GM19455 (cell line): ENCODE results near the gene OTUD5.
A peak's percentile ranks its signal among the peaks of the same experiment; 100 is the strongest.

Source experiments
- ATAC-seq: cut with Tn5 transposase; IDR thresholded peaks from one replicate; pipeline ENCODE4 v1.9.1; 2021; ENCODE audit not compliant: unreplicated experiment

Gene OTUD5

DNA sequence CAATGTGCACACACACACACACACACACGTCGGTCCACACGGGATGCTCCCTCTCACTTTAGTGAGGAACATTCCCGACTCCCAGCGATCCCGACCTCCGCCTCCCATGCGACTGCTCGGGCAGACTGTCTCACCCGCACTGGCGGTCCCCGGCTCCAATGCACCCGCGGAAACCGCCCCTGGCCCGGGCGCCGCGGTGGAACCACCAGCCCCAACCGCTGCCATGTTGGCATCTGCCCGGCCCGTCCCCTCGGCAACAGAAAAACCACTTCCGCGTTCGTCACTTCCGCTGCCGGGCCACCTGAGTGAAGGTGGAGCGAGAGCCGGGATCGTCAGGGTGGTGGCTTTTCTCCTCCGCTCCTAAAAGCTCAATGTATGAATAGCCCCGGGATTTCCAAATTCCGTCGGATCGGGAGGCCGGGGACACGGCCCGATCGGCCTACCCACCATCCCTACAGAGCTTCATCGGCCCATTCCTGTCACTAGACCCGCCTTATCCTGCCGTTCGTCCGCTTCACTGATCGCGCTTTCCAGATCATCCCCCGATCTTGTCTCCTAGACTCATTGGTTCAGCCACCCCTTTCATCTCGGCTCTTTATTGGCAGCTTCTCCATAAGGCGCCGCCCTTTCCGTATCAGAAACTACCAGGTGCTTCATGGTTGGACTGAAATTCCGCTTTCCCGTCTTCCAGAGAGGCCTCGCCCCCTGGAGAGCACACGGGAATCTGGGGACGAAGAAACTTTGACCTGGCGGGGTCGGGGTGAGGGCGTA, 45.8 kb downstream of the OTUD5 start, which contains the start of gene SLC35A2:
TSS of gene SLC35A2 (minus strand) at position 235 of the 771 bp plus-strand sequence. CDS start at position 225, 10 bp downstream.
- peak; percentile 66 for ATAC-seq

GRCh38 chrX:48910926-48911411, 46.4 kb downstream of the OTUD5 start:
- no peak for ATAC-seq

DNA sequence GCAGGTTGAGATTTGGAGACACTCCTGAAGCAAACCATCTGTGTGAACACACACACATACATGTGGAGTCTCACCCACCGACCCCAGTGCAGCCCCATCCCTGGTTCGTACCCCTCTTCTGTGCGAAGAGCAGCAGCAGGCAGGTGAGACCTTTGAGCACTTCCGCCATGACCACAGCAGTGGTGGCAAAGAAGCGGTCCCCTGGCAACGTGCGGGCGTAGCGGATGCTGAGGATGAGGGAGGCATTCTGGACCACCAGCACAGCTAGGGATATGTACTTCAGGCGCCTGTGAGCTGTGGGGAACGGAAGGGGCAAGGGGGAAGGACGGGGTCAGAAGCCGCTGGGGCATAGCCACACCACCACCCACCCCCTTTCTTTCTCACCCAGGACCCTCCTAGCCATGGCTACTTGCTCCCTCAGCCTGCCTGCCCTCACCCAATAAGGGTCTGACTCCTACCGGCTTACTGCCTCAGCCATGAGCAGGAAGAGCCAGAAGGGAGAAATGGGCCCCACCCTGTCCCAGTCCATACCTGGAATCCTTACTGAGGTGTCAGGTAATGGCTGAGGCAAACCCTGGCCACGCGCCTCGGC, 47.6 kb downstream of the OTUD5 start:
- no peak for ATAC-seq

- ATAC-seq = no peak
These were observed 48.8 kb downstream of the OTUD5 start for GRCh38 chrX:48908600-48908999.

DNA sequence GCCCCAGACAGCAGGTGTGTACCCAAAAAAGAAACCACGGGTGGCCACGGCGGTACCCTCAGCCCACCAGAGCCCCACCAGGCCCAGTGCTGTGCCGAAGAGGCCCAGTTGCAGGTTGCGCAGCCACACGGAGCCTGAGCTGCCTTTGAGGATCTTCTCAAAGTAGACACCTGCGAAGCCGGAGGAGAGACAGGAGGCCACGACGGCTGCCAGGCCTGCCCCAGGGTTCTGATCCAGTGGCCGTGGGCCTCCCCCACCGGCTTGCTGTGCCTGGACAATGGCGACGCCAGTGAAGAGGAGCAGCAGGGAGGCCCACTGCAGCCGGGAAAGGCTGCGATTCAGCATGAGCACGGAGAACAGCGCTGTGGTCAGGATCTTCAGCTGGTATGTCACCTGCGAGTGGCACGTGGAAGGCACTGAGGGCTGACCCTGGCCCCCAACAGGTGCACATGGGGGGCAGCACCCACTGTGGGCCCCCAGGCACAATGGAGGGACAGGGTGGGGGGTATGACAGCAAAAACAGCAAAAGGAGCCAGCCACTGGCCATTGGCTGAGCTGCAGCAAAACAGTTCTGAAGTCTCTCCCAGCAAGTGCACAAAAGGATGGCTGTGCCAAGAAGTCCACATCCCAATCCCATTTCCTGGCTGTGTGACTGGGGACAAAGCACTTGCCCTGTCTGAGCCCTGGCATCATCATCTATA, 52.2 kb downstream of the OTUD5 start:
- no peak for ATAC-seq

- no peak for ATAC-seq
These were observed 52.8 kb downstream of the OTUD5 start for GRCh38 chrX:48904626-48905025.

DNA sequence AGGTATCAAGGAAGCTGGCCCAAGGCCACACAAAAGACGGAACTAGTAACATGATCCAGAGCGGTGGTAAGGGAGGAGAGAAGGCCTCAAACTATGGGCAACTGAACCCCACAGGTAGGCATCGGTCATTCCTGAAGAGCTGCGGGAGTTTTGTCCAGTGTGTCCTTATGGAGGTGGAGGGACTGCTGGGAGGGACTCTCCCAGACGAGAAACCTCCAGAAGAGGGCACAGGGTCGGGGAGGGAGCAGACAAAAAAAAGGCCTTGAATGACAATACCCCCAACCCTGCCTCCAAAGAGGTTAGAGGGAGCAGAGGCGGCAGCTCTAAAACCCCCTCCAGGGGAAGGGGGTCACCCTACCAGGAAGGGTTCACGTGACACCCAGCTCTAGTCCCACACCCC, 53.2 kb downstream of the OTUD5 start:
- ATAC-seq = no peak

- no peak for ATAC-seq
These were observed 54.1 kb downstream of the OTUD5 start for GRCh38 chrX:48903290-48903689.

GRCh38 chrX:48902776-48903175, 54.6 kb downstream of the OTUD5 start:
- ATAC-seq = no peak

- no peak for ATAC-seq
These were observed 55.3 kb downstream of the OTUD5 start for GRCh38 chrX:48902135-48902534.

DNA sequence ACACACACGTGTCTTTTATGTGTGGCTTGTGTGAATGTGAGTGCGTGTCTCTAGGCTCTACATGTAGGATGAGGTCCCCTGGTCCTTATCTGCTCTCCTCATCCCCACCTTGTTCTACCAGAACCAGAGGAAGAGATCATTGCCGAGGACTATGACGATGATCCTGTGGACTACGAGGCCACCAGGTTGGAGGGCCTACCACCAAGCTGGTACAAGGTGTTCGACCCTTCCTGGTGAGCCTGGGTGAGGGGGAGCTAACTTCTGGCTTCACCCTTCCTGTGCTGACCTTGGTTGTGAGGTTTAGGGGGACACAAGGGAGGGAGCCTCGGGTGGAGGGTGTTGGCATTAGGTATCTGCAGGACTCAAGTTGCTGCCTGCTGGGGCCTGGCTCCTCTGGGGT, 56.3 kb downstream of the OTUD5 start:
- ATAC-seq = no peak

DNA sequence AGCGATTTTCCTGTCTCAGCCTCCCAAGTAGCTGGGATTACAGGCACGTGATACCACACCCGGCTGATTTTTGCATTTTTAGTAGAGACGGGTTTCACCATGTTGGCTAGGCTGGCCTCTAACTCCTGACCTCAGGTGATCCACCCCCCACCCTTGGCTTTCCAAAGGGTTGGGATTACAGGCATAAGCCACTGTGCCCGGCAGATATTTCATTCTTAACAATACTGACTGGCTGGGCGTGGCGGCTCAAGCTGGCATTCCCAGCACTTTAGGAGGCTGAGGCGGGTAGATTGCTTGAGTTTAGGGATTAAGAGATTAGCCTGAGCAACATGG, 58.4 kb downstream of the OTUD5 start:
- no peak for ATAC-seq

DNA sequence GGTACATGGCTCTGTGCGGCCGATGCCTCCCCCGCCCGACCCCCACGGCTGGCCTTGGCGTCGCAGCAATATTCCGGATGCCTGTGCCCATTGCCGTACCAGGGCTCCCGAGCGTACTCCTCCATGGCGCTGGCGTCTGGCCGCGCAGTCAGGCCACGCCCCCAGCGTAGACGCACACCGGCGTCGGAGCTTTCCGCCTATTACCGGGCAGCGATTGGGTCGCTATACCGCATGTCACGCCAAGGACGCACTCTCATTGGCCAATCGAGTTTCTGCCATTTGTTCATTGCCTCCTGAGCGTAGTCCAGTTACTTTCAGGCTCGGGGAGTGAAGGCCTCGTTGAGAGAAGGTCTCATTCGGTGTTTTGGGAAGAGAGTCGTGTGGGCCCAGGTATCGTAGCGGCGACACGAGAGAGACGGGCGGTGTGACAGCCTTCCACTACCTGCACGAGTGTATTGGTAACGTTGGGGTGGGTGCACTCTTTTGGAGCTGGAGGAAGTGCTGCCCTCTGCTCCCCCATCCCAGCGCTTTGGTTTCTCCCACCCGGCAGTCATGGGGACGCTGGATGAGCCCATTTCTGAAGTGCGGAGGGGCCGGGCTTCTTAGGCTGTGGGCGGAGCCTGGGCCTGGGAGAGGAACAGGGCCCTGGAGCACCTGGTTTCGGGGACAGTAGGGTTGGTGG, 59.6 kb downstream of the OTUD5 start, which contains the start of the genes PQBP1 and TIMM17B:
TSS of gene PQBP1 (plus strand) at position 306 of the 682 bp plus-strand sequence. CDS start 580 bp downstream, outside the sequence.
TSS of gene TIMM17B (minus strand) at position 144 of the 682 bp plus-strand sequence. CDS start at position 125, 19 bp downstream.
- peak; percentile 87 for ATAC-seq

DNA sequence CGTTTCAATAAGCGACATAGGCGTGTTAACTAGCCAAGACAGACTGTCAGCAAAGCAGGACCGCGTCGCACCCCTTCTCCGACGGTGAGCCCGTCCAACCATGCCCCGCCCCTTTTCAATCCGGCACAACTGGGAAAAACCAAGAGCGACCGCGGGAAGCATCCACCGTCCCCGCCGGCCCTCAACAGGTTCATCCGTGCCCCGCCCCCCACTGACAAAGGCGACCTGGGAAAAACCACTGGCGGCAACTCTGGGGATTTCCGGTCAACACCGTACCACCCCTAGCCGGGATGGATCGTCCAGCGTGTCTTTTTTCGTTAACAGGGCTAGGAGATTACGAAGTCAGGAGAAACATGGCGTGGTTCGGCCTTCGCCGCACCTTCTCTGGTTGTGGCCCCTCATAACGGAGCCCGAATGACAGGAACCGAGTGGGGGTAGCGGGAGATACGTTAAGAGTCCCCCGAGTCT, 60.2 kb downstream of the OTUD5 start:
- ATAC-seq = no peak

DNA sequence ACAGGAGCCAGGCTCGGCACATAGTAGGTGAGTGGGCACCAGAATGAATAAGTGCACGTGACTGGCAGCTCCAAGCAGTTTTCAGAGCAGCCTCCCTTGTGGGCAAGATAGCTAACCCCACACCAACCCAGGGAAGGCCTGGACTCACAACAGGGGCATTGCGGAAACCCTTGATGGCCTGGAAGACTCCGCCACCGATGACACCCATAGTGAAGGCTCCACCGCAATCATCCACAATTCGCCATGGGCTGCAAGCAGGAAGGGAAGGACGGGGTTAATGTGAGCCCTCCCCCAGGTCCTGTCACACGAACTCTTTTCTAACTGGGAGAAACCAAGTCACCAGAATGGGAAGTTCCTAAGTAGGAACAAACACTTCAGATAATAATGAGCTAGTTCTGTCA, 60.8 kb downstream of the OTUD5 start:
- ATAC-seq = no peak

- no peak for ATAC-seq
These were observed 62.5 kb downstream of the OTUD5 start for GRCh38 chrX:48894891-48895290.

DNA sequence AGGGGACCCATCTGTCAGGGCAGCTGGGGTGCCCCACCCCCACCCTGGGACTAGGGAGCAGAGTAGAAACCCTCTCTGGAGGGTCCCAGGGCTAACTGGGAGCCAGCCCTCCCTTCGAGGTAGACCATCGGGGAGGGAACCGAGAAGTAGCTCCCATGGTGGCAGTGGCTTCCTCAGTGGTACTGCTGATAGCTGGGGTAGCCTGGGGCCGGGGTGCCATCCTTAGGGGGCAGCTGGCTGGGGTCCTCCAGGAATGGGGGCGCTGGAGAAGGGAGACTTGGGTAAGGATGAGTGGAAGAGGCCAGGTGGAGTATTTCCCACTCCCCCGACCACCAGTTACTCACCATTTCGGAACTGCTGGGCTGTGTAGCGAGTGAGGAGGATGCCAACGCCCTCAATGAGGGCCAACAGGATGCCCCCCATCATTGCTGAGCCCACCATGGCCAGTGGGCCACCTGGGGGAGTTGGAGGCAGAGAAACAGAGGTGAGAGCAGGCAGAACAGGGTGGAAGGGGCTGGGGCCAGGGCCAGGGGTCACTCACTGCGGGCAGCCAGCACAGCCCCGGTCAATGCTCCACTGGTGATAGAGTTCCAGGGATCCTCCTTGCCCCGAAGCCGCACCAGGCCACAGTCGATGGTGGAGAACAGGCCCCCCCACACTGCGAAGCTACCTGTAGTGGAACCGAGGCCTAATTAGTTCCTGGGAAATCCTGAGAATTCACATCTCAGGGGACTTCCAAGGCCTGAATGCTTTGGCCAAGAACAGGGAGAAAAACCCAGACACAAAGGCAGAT, 63.7 kb downstream of the OTUD5 start:
- no peak for ATAC-seq

- ATAC-seq = no peak
These were observed 64.5 kb downstream of the OTUD5 start for GRCh38 chrX:48892896-48893295.

DNA sequence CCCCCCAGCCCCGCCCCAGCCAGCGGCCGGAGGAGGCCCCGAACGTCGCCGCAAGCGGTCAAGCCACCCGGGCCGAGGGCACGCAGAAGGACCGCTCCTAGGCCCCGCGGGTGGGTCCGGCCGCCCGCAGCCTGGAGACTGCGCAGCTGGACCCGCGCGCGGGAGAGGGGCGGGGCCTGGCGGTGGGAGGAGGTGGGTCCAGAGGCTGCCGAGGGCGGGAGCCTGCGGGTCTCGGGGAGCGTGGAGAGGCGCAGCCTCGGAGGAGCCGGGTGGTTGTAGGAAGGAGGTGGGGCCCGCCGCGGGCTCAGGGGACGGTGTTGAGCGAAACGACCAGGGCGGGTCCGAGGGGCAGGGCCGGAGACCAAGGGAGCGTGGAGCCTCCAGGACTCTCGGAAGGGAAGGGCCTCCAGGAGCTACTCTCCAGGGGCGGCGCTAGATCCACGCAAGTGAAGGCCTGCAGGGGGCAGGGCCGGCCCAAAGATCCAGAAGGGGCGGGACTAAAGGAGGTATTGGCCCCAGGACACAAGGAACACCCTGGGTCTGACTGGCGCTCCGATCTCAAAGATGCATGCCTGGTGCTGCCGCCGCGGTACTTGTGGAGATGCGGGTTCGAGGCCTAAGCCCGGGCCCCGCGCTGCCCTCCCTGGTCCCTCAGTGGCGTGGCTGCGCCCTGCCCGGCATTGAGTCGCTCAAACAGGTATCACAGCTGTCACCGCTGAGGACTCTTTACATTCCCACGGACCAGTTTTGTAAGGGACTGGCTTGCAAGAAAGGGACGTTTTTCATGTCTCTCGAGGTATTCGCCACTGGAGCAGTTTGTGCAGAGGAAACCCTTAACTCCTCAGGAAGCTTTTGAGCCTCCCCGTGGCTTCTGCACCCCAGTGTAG, 65.8 kb downstream of the OTUD5 start:
- peak; percentile 81 for ATAC-seq
